HepG2 (cell line): ENCODE measurements around the gene USP27X. TPM values are rescaled to one million over a fixed set of nuclear protein-coding genes. Genes with fewer than 3 reads are reported as not detected.

Experiments used
- ATM ChIP-seq: fragments of 450-650 bp; IDR thresholded peaks from 2 replicates; pipeline ENCODE4 v1.7.1; 2017; ENCODE audit warnings: mild to moderate bottlenecking, borderline replicate concordance
- ELF3 ChIP-seq: IDR thresholded peaks from 2 replicates; pipeline ENCODE4 v1.6.1; 2016; ENCODE audit warnings: missing genetic modification reagents, missing compliant biosample characterization
- ETV5 ChIP-seq: IDR thresholded peaks from 2 replicates; pipeline ENCODE4 v1.6.1; 2018; ENCODE audit warnings: missing biosample characterization, missing genetic modification reagents, inconsistent platforms, borderline replicate concordance
- FOXK1 ChIP-seq: sonication (generic); formaldehyde crosslinking; IDR thresholded peaks from 2 replicates; pipeline ENCODE4 v1.4.0; 2020; ENCODE audit warnings: low read depth, missing genetic modification reagents, borderline replicate concordance
- GATAD1 ChIP-seq: IDR thresholded peaks from 2 replicates; pipeline ENCODE4 v1.6.1; 2016; ENCODE audit warnings: missing genetic modification reagents, missing compliant biosample characterization
- HNRNPLL ChIP-seq: fragments of 200-400 bp; formaldehyde crosslinking; IDR thresholded peaks from 2 replicates; pipeline ENCODE4 v1.6.1; 2017; ENCODE audit warnings: mild to moderate bottlenecking, low read depth, low read length; ENCODE audit not compliant: poor library complexity, severe bottlenecking
- HOXA5 ChIP-seq: sonication (generic); formaldehyde crosslinking; IDR thresholded peaks from 2 replicates; pipeline ENCODE4 v1.4.0; 2020; ENCODE audit warnings: missing genetic modification reagents
- IRF2 ChIP-seq: IDR thresholded peaks from 2 replicates; pipeline ENCODE4 v1.6.1; 2018; ENCODE audit warnings: missing genetic modification reagents, missing compliant biosample characterization
- LCORL ChIP-seq, 2 experiments: fragments of 450-650 bp in 1 of 2; sonication (generic) in 1 of 2; formaldehyde crosslinking in 1 of 2; IDR thresholded peaks; 2 replicates each; pipeline versions ENCODE4 v1.5.0 to v1.6.1; 2017 to 2020; ENCODE audit warnings: antibody characterized with exemption in 1 of 2, missing genetic modification reagents in 1 of 2
- RCOR2 ChIP-seq: IDR thresholded peaks from 2 replicates; pipeline ENCODE4 v1.6.1; 2016; ENCODE audit warnings: missing biosample characterization, missing genetic modification reagents
- RNF2 ChIP-seq: fragments of 450-650 bp; conservative IDR thresholded peaks from 2 replicates; pipeline ENCODE4 v1.6.1; 2016; ENCODE audit warnings: low read depth
- RXRA ChIP-seq: sonication (generic); formaldehyde crosslinking; IDR thresholded peaks from 2 replicates; pipeline ENCODE4 v1.5.1; 2020; ENCODE audit warnings: missing genetic modification reagents
- RXRB ChIP-seq: IDR thresholded peaks from 2 replicates; pipeline ENCODE4 v1.6.1; 2016; ENCODE audit warnings: borderline replicate concordance, missing genetic modification reagents, missing compliant biosample characterization
- THAP11 ChIP-seq: IDR thresholded peaks from 2 replicates; pipeline ENCODE4 v1.6.1; 2016; ENCODE audit warnings: missing biosample characterization, missing genetic modification reagents
- YY1 ChIP-seq: IDR thresholded peaks from 2 replicates; pipeline ENCODE4 v1.6.1; 2011; ENCODE audit warnings: low read length, low read depth, moderate library complexity, mild to moderate bottlenecking; ENCODE audit not compliant: insufficient read depth, insufficient replicate concordance
- ZNF20 ChIP-seq: sonication (generic); formaldehyde crosslinking; IDR thresholded peaks from 2 replicates; pipeline ENCODE4 v1.4.0; 2020; ENCODE audit warnings: mild to moderate bottlenecking, moderate library complexity, missing genetic modification reagents
- ZNF337 ChIP-seq: sonication (generic); formaldehyde crosslinking; IDR thresholded peaks from 2 replicates; pipeline ENCODE4 v1.5.1; 2020; ENCODE audit warnings: missing genetic modification reagents, low read depth, mild to moderate bottlenecking, borderline replicate concordance
- polyA plus RNA-seq, 8 experiments: library from polyadenylated mRNA; depleted of rRNA in 3 of 8; stranded (reverse) in 7 of 8; unstranded in 1 of 8; fragments of >200 nt; fragmentation: Illumina TruSeq in 4 of 8; extraction: Trizol in 4 of 8; gene quantifications; 2 replicates each; pipeline versions ENCODE4 v1.2.1 to v1.2.3, GENCODE V29; 2011 to 2016; ENCODE audit warnings: low read depth in 4 of 8, missing spikeins in 1 of 8, mixed read lengths in 1 of 8; ENCODE audit not compliant: insufficient read depth in 1 of 8
- total RNA-seq, 5 experiments: library from RNA; depleted of rRNA; stranded (reverse); fragments of >200 nt; fragmentation: Illumina TruSeq; extraction: Trizol; gene quantifications; 2 replicates each; pipeline ENCODE4 v1.2.3, GENCODE V29; 2016; ENCODE audit warnings: low read depth in 1 of 5
- TF ChIP-seq, protein P1 (sequence below): sonication (generic); formaldehyde crosslinking; IDR thresholded peaks from 2 replicates; pipeline ENCODE4 v1.5.0; 2020; ENCODE audit warnings: mild to moderate bottlenecking, missing genetic modification reagents, borderline replicate concordance
- TF ChIP-seq, protein P2 (sequence below): sonication (generic); formaldehyde crosslinking; IDR thresholded peaks from 2 replicates; pipeline ENCODE4 v1.5.0; 2020; ENCODE audit warnings: mild to moderate bottlenecking, missing genetic modification reagents, moderate library complexity

Gene USP27X
- total and polyA plus RNA-seq, 2 of the 13 experiments (the other 11 are each of a cell fraction or from before 2014, with no cell fraction given) = 7.2 to 9.7 TPM

DNA sequence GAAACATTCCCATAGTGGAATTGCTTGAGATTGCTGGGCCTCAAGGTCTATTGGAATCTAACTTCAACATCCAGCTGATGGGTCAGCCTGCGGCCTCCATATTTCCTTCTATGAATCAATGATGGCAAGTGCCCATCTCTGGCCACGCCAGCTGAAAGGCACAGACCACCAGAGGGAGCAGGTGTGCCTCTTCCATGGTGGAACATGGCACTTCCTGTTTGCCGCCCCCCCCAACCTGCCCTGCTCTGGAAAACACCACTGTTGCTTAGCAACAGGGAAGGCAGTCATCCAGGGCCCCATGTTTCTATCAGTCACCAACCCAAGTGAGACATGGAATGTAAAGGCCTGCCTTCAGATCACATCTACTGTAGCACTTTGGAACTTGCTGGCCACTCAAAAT is 38.6 kb upstream of the USP27X start (continued):
- TF ChIP-seq, protein P1, sequence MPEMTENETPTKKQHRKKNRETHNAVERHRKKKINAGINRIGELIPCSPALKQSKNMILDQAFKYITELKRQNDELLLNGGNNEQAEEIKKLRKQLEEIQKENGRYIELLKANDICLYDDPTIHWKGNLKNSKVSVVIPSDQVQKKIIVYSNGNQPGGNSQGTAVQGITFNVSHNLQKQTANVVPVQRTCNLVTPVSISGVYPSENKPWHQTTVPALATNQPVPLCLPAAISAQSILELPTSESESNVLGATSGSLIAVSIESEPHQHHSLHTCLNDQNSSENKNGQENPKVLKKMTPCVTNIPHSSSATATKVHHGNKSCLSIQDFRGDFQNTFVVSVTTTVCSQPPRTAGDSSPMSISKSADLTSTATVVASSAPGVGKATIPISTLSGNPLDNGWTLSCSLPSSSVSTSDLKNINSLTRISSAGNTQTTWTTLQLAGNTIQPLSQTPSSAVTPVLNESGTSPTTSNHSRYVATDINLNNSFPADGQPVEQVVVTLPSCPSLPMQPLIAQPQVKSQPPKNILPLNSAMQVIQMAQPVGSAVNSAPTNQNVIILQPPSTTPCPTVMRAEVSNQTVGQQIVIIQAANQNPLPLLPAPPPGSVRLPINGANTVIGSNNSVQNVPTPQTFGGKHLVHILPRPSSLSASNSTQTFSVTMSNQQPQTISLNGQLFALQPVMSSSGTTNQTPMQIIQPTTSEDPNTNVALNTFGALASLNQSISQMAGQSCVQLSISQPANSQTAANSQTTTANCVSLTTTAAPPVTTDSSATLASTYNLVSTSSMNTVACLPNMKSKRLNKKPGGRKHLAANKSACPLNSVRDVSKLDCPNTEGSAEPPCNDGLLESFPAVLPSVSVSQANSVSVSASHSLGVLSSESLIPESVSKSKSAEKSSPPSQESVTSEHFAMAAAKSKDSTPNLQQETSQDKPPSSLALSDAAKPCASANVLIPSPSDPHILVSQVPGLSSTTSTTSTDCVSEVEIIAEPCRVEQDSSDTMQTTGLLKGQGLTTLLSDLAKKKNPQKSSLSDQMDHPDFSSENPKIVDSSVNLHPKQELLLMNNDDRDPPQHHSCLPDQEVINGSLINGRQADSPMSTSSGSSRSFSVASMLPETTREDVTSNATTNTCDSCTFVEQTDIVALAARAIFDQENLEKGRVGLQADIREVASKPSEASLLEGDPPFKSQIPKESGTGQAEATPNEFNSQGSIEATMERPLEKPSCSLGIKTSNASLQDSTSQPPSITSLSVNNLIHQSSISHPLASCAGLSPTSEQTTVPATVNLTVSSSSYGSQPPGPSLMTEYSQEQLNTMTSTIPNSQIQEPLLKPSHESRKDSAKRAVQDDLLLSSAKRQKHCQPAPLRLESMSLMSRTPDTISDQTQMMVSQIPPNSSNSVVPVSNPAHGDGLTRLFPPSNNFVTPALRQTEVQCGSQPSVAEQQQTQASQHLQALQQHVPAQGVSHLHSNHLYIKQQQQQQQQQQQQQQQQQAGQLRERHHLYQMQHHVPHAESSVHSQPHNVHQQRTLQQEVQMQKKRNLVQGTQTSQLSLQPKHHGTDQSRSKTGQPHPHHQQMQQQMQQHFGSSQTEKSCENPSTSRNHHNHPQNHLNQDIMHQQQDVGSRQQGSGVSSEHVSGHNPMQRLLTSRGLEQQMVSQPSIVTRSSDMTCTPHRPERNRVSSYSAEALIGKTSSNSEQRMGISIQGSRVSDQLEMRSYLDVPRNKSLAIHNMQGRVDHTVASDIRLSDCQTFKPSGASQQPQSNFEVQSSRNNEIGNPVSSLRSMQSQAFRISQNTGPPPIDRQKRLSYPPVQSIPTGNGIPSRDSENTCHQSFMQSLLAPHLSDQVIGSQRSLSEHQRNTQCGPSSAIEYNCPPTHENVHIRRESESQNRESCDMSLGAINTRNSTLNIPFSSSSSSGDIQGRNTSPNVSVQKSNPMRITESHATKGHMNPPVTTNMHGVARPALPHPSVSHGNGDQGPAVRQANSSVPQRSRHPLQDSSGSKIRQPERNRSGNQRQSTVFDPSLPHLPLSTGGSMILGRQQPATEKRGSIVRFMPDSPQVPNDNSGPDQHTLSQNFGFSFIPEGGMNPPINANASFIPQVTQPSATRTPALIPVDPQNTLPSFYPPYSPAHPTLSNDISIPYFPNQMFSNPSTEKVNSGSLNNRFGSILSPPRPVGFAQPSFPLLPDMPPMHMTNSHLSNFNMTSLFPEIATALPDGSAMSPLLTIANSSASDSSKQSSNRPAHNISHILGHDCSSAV (CRISPR knock-in tag) = no peak
- TF ChIP-seq THAP11 (CRISPR knock-in tag) = 0 out of 2 replicates have a peak, but pooled peaks have one; percentile 31
- 0 out of 2 replicates have a peak, but pooled peaks have one; percentile 37 for TF ChIP-seq HOXA5
- TF ChIP-seq YY1 = peak; percentile 43
- TF ChIP-seq ELF3 (CRISPR knock-in tag) = peak; percentile 89
- TF ChIP-seq ETV5 = peak; percentile 81
- TF ChIP-seq, protein P2, sequence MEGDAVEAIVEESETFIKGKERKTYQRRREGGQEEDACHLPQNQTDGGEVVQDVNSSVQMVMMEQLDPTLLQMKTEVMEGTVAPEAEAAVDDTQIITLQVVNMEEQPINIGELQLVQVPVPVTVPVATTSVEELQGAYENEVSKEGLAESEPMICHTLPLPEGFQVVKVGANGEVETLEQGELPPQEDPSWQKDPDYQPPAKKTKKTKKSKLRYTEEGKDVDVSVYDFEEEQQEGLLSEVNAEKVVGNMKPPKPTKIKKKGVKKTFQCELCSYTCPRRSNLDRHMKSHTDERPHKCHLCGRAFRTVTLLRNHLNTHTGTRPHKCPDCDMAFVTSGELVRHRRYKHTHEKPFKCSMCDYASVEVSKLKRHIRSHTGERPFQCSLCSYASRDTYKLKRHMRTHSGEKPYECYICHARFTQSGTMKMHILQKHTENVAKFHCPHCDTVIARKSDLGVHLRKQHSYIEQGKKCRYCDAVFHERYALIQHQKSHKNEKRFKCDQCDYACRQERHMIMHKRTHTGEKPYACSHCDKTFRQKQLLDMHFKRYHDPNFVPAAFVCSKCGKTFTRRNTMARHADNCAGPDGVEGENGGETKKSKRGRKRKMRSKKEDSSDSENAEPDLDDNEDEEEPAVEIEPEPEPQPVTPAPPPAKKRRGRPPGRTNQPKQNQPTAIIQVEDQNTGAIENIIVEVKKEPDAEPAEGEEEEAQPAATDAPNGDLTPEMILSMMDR (CRISPR knock-in tag) = peak; percentile 92
- no peak for TF ChIP-seq LCORL (IDR thresholded peaks at IDR 0.05)
- 0 out of 2 replicates have a peak, but pooled peaks have one; percentile 25 for TF ChIP-seq LCORL (CRISPR knock-in tag; IDR thresholded peaks at IDR 0.05)
- no peak for TF ChIP-seq HNRNPLL
- TF ChIP-seq IRF2 (CRISPR knock-in tag) = peak; percentile 68; the same call in 1 of the 2 replicates
- TF ChIP-seq FOXK1 = peak; percentile 30; the same call in 1 of the 2 replicates
- TF ChIP-seq ATM = no peak
- TF ChIP-seq ZNF20 (CRISPR knock-in tag) = no peak
- no peak for TF ChIP-seq RNF2
- peak; percentile 18; the same call in 1 of the 2 replicates for TF ChIP-seq RXRA (CRISPR knock-in tag)
- TF ChIP-seq RCOR2 (CRISPR knock-in tag) = 0 out of 2 replicates have a peak, but pooled peaks have one; percentile 36
- TF ChIP-seq GATAD1 (CRISPR knock-in tag) = peak; percentile 33; the same call in 1 of the 2 replicates
- TF ChIP-seq RXRB (CRISPR knock-in tag) = peak; percentile 32; the same call in 1 of the 2 replicates
- no peak for TF ChIP-seq ZNF337 (CRISPR knock-in tag)
